PFSK-1 (cell line): Measurements from ENCODE around the gene EREG.

Experiments used
- FOXP2 ChIP-seq: optimal IDR thresholded peaks from 2 replicates; pipeline ENCODE3; 2011; ENCODE audit warnings: borderline replicate concordance, control low read depth, inconsistent platforms; ENCODE audit not compliant: insufficient read depth; ENCODE audit errors: extremely low read length, extremely low read depth
- POLR2AphosphoS5 ChIP-seq: IDR thresholded peaks from 2 replicates; pipeline ENCODE4 v1.6.1; 2012; ENCODE audit warnings: low read depth, mild to moderate bottlenecking, control low read depth, low read length, moderate library complexity
- SIN3A ChIP-seq: IDR thresholded peaks from 2 replicates; pipeline ENCODE4 v1.6.1; 2012; ENCODE audit warnings: mild to moderate bottlenecking, low read length, moderate library complexity, borderline replicate concordance; ENCODE audit not compliant: insufficient read depth
- TAF1 ChIP-seq: IDR thresholded peaks from 2 replicates; pipeline ENCODE4 v1.6.1; 2012; ENCODE audit warnings: low read length, control low read depth, borderline replicate concordance; ENCODE audit not compliant: insufficient read depth
- TF ChIP-seq, protein P1 (sequence below), 2 experiments: IDR thresholded peaks; 2 replicates each; pipeline versions ENCODE4 v1.6.1 to v1.8.0; 2011 to 2012; ENCODE audit warnings: low read depth in 2 of 2, low read length in 2 of 2, control low read depth in 1 of 2, inconsistent platforms in 1 of 2, mild to moderate bottlenecking in 1 of 2, moderate library complexity in 1 of 2; ENCODE audit not compliant: insufficient read depth in 1 of 2

Gene EREG

DNA sequence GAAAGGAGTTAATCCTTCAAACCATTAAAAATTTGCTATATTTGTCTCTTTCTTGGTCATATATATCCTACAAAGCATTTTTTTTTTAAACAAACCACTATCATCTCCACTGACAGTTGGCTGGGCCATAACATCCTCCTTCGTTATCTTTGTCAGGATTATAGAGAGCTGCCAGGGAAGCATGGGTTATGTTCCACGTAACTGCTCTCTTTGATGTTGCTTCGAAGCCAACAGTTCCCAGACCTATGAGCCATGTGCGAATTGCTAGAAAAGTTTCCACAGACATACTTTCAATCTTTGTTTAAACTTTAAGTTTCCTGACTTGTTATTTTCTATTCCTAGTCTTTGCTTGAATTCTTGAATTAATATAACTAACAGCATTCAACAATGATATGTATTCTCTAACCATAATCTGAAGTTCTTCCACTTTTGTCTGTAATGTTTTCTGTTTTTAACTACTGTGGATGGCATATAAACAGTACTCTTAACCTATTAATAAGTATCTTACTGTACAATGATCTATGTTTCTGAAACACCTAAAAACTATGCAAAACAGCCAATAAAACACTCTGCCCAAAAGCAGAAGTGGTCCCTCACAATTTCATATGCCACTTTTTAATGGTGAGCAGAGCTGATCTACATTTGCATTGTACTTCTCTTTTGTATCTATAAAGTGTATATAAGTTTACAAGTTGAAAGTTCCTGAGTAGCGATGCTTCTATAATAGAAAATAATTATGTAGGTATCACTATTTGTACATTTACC lies 37.9 kb downstream of the EREG start:
- TF ChIP-seq FOXP2 = no peak
- TF ChIP-seq, protein P1, sequence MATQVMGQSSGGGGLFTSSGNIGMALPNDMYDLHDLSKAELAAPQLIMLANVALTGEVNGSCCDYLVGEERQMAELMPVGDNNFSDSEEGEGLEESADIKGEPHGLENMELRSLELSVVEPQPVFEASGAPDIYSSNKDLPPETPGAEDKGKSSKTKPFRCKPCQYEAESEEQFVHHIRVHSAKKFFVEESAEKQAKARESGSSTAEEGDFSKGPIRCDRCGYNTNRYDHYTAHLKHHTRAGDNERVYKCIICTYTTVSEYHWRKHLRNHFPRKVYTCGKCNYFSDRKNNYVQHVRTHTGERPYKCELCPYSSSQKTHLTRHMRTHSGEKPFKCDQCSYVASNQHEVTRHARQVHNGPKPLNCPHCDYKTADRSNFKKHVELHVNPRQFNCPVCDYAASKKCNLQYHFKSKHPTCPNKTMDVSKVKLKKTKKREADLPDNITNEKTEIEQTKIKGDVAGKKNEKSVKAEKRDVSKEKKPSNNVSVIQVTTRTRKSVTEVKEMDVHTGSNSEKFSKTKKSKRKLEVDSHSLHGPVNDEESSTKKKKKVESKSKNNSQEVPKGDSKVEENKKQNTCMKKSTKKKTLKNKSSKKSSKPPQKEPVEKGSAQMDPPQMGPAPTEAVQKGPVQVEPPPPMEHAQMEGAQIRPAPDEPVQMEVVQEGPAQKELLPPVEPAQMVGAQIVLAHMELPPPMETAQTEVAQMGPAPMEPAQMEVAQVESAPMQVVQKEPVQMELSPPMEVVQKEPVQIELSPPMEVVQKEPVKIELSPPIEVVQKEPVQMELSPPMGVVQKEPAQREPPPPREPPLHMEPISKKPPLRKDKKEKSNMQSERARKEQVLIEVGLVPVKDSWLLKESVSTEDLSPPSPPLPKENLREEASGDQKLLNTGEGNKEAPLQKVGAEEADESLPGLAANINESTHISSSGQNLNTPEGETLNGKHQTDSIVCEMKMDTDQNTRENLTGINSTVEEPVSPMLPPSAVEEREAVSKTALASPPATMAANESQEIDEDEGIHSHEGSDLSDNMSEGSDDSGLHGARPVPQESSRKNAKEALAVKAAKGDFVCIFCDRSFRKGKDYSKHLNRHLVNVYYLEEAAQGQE (IDR thresholded peaks at IDR 0.05; ENCODE audit: insufficient read depth in 1 of 2, low read depth in 2 of 2, low read length in 2 of 2) = no peak
- no peak for TF ChIP-seq POLR2AphosphoS5
- TF ChIP-seq SIN3A = no peak
- no peak for TF ChIP-seq TAF1

DNA sequence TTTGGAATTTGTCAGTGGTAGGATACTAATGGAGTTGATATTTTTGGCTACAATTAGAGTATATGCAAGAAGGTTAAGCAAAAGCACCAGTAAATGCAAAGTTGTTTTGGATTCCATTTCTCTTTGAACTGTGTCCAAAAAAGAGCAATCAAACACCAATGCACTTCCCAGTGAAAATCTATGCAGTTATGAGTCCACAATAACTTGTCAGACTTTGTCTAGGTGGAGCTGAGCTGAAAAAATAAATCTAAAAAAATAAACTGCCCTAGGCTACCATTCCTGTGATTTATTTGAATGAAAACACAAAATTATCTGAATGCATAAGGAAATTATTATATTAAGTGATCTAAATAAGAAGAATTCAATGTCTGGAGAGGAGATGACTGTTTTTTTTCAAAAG lies 42.9 kb downstream of the EREG start:
- TF ChIP-seq FOXP2 = no peak
- TF ChIP-seq SIN3A = no peak
- no peak for TF ChIP-seq TAF1
- no peak for TF ChIP-seq POLR2AphosphoS5
- TF ChIP-seq, protein P1 (IDR thresholded peaks at IDR 0.05; ENCODE audit: insufficient read depth in 1 of 2, low read depth in 2 of 2, low read length in 2 of 2) = no peak

DNA sequence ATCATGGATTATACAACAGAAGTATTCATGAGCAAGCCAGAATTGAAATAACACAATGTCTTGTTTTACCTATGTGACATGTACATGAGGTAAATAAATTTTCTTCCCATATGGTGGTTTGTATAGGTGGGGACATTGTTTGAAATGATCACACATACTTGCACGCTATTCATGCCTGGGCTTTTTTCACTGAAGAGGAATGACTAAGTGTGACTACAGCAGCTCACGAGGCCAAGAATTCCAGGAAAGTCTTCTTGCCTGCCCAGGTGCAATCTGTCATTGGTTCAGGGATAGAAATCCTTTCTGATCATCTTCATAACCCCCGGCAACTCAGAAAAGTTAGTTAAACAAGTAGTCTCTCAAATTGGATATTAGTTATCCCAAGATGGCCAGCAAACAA lies 43.7 kb downstream of the EREG start:
- TF ChIP-seq FOXP2 (no peak), TAF1 (no peak), SIN3A (no peak), POLR2AphosphoS5 (no peak)
- TF ChIP-seq, protein P1 (IDR thresholded peaks at IDR 0.05; ENCODE audit: insufficient read depth in 1 of 2, low read depth in 2 of 2, low read length in 2 of 2) = no peak

DNA sequence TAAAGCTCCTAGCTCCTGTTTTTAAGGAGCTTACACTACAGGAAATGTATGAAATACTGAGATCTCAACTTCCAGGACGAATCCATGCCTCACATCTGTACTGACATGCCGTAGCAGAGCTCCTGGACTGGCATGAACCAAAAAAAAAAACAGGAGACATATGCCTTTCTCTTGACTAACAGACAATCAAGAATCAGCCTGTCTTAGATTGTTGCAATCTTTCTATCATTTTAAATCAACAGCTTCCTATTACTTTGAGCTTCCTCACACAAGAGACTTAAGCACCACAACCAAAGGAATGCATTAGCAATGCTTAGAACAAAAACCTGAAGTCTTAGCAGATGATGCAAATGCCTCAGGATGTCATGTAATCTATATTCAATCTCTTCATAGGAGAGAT lies 45.3 kb downstream of the EREG start:
- TF ChIP-seq, protein P1 (IDR thresholded peaks at IDR 0.05; ENCODE audit: insufficient read depth in 1 of 2, low read depth in 2 of 2, low read length in 2 of 2) = no peak
- no peak for TF ChIP-seq POLR2AphosphoS5
- TF ChIP-seq SIN3A = no peak

DNA sequence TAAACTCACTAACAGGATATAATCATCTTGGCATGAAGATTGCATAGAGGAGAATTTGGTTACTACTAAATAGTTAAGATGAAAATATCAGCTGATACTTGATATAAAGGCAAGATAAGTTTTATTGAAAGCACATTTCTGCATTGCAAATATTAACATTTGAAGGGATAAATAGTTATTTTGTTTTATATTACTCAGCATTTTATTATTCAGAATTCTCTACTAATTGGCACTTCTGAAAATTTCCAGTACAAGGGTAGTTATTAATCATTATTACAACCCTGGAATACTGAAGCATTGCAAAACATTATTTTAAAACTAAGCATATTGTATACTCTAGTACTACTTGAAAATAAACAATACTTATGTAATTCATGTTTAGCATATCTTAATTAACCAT lies 47.3 kb downstream of the EREG start:
- TF ChIP-seq TAF1 (no peak), SIN3A (no peak), POLR2AphosphoS5 (no peak), FOXP2 (no peak)
- TF ChIP-seq, protein P1 (IDR thresholded peaks at IDR 0.05; ENCODE audit: insufficient read depth in 1 of 2, low read depth in 2 of 2, low read length in 2 of 2) = no peak
